Gastroesophageal sphincter (tissue), 3 donors: ENCODE measurements around the gene IL1RAPL1.

Source experiments
- CTCF ChIP-seq, 4 experiments: fragments of 200-600 bp in 2 of 4; fragments of 450-650 bp in 2 of 4; sonication (generic) in 1 of 4; IDR thresholded peaks; one replicate each; pipeline ENCODE4 v1.5.1; 2017 to 2019; ENCODE audit warnings: antibody characterized with exemption in 4 of 4, mild to moderate bottlenecking in 2 of 4, moderate library complexity in 2 of 4
- EP300 ChIP-seq: sonication (generic); formaldehyde crosslinking; IDR thresholded peaks from one replicate; pipeline ENCODE4 v1.6.1; 2017; ENCODE audit warnings: antibody characterized with exemption, mild to moderate bottlenecking
- POLR2A ChIP-seq, 2 donors: fragments of 450-650 bp; IDR thresholded peaks; one replicate each; pipeline ENCODE4 v1.6.1; 2017; ENCODE audit warnings: antibody characterized with exemption in 2 of 2, mild to moderate bottlenecking in 2 of 2, moderate library complexity in 1 of 2
- POLR2AphosphoS5 ChIP-seq: sonication (generic); formaldehyde crosslinking; IDR thresholded peaks from one replicate; pipeline ENCODE4 v1.6.1; 2017; ENCODE audit warnings: antibody characterized with exemption

- TF ChIP-seq CTCF (IDR thresholded peaks at IDR 0.05) (no peak), POLR2A (IDR thresholded peaks at IDR 0.05) (no peak), POLR2AphosphoS5 (no peak), EP300 (no peak)
Observed at GRCh38 chrX:28542791-28543190, 44.5 kb upstream of the IL1RAPL1 start.
